ENCODE measurements around the gene VPS13C. TPM values are rescaled to one million over a fixed set of nuclear protein-coding genes. Genes with fewer than 3 reads are reported as not detected.

Gene VPS13C
- total RNA-seq, 3 donors from 2014 or later (not counting 1 experiment from before 2014, with no cell fraction given) = 155 to 204 (median 164) TPM

- no peaks in the 10 kb centered on the region for H3K4me1 ChIP-seq (ENCODE audit: control insufficient read depth, insufficient read depth, low read length)
- no peaks in the 10 kb centered on the region for H3K9me3 ChIP-seq (ENCODE audit: control insufficient read depth, insufficient read depth, low read length)
- TF ChIP-seq, protein P1, sequence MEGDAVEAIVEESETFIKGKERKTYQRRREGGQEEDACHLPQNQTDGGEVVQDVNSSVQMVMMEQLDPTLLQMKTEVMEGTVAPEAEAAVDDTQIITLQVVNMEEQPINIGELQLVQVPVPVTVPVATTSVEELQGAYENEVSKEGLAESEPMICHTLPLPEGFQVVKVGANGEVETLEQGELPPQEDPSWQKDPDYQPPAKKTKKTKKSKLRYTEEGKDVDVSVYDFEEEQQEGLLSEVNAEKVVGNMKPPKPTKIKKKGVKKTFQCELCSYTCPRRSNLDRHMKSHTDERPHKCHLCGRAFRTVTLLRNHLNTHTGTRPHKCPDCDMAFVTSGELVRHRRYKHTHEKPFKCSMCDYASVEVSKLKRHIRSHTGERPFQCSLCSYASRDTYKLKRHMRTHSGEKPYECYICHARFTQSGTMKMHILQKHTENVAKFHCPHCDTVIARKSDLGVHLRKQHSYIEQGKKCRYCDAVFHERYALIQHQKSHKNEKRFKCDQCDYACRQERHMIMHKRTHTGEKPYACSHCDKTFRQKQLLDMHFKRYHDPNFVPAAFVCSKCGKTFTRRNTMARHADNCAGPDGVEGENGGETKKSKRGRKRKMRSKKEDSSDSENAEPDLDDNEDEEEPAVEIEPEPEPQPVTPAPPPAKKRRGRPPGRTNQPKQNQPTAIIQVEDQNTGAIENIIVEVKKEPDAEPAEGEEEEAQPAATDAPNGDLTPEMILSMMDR (IDR thresholded peaks at IDR 0.05) = no peak
- peaks cover 7% of the 10 kb centered on the region for H3K36me3 ChIP-seq (ENCODE audit: control insufficient read depth, insufficient read depth, low read length)
- Mint-ChIP-seq H3K4me1 (peaks cover 0 to 8% of the 10 kb centered on the region in 2 donors), H3K9me3 (no peaks in the 10 kb centered on the region), H3K36me3 (no peaks in the 10 kb centered on the region), H3K27me3 (ENCODE audit: low read depth in 2 of 2) (no peaks in the 10 kb centered on the region), H3K4me3 (no peak overlapping the region), H3K27ac (peak overlapping the region; percentile 2 to 39)
- H3K27ac ChIP-seq (ENCODE audit: low read length) = no peak overlapping the region
- no peak overlapping the region for H3K4me3 ChIP-seq (ENCODE audit: low read length)
- no peak for DNase-seq
- 95% methylated on average over 1 of the region's 1 CpG for WGBS (ENCODE audit: insufficient coverage)
- H3K27me3 ChIP-seq (ENCODE audit: control insufficient read depth, insufficient read depth, low read length) = no peaks in the 10 kb centered on the region
- ATAC-seq = no peak
- intact Hi-C loops (cut with micrococcal nuclease) = no loop called here
These were observed 62.5 kb downstream of the VPS13C start for GRCh38 chr15:61997786-61998185.

GRCh38 chr15:61996056-61996635 lies 64.1 kb downstream of the VPS13C start:
- intact Hi-C loops (cut with micrococcal nuclease) = no loop called here
- Mint-ChIP-seq H3K4me3 (no peak overlapping the region), H3K4me1 (peaks cover 0 to 8% of the 10 kb centered on the region in 2 donors), H3K27me3 (ENCODE audit: low read depth in 2 of 2) (no peaks in the 10 kb centered on the region), H3K36me3 (no peaks in the 10 kb centered on the region), H3K27ac (no peak overlapping the region), H3K9me3 (no peaks in the 10 kb centered on the region)
- Histone ChIP-seq H3K27me3 (ENCODE audit: control insufficient read depth, insufficient read depth, low read length) (no peaks in the 10 kb centered on the region), H3K4me1 (ENCODE audit: control insufficient read depth, insufficient read depth, low read length) (no peaks in the 10 kb centered on the region), H3K36me3 (ENCODE audit: control insufficient read depth, insufficient read depth, low read length) (peaks cover 7% of the 10 kb centered on the region), H3K27ac (ENCODE audit: low read length) (no peak overlapping the region), H3K9me3 (ENCODE audit: control insufficient read depth, insufficient read depth, low read length) (no peaks in the 10 kb centered on the region), H3K4me3 (ENCODE audit: low read length) (no peak overlapping the region)
- TF ChIP-seq, protein P1 (IDR thresholded peaks at IDR 0.05) = no peak
- no peak for ATAC-seq
- DNase-seq = no peak
- 91% methylated on average over 4 of the region's 4 CpGs for WGBS (ENCODE audit: insufficient coverage)

- Mint-ChIP-seq H3K4me1 (peaks cover 0 to 13% of the 10 kb centered on the region in 2 donors), H3K9me3 (no peaks in the 10 kb centered on the region), H3K27ac (no peak overlapping the region), H3K27me3 (ENCODE audit: low read depth in 2 of 2) (no peaks in the 10 kb centered on the region), H3K4me3 (no peak overlapping the region), H3K36me3 (no peaks in the 10 kb centered on the region)
- TF ChIP-seq, protein P1 (IDR thresholded peaks at IDR 0.05) = no peak
- H3K4me3 ChIP-seq (ENCODE audit: low read length) = no peak overlapping the region
- no peaks in the 10 kb centered on the region for H3K27me3 ChIP-seq (ENCODE audit: control insufficient read depth, insufficient read depth, low read length)
- no peak overlapping the region for H3K27ac ChIP-seq (ENCODE audit: low read length)
- ATAC-seq (no peak), DNase-seq (no peak)
- intact Hi-C loops (cut with micrococcal nuclease) = no loop called here
- peaks cover 13% of the 10 kb centered on the region for H3K36me3 ChIP-seq (ENCODE audit: control insufficient read depth, insufficient read depth, low read length)
- H3K9me3 ChIP-seq (ENCODE audit: control insufficient read depth, insufficient read depth, low read length) = no peaks in the 10 kb centered on the region
- H3K4me1 ChIP-seq (ENCODE audit: control insufficient read depth, insufficient read depth, low read length) = no peaks in the 10 kb centered on the region
- 80% methylated on average over 1 of the region's 1 CpG for WGBS (ENCODE audit: insufficient coverage)
These were observed 66.0 kb downstream of the VPS13C start for GRCh38 chr15:61994216-61994615.

DNA sequence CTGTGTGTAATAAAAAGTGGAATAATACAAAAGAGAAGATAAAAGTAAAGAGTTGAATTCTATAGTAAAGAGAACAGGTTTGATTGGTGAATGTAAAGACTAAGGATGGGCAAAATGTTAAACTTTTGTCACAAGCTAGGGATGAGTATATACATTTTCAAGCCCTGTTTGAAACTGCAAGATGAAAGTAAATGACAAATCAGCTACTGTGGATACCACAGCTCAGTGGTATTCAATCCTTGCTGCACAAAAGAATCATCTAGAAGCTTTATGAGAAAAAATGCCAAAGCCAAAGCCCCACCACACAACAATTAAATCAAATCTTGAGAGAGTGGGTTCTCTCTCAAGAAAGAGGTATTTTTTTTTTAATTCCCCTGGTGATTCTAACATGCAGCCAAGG lies 67.7 kb downstream of the VPS13C start:
- Mint-ChIP-seq H3K4me1 (peaks cover 0 to 6% of the 10 kb centered on the region in 2 donors), H3K36me3 (peaks cover 13% of the 10 kb centered on the region), H3K27ac (peak overlapping the region; percentile 57 to 75), H3K9me3 (no peaks in the 10 kb centered on the region), H3K27me3 (ENCODE audit: low read depth in 2 of 2) (no peaks in the 10 kb centered on the region), H3K4me3 (no peak overlapping the region)
- Histone ChIP-seq H3K4me1 (ENCODE audit: control insufficient read depth, insufficient read depth, low read length) (no peaks in the 10 kb centered on the region), H3K9me3 (ENCODE audit: control insufficient read depth, insufficient read depth, low read length) (no peaks in the 10 kb centered on the region), H3K27ac (ENCODE audit: low read length) (no peak overlapping the region), H3K4me3 (ENCODE audit: low read length) (no peak overlapping the region), H3K36me3 (ENCODE audit: control insufficient read depth, insufficient read depth, low read length) (peaks cover 22% of the 10 kb centered on the region), H3K27me3 (ENCODE audit: control insufficient read depth, insufficient read depth, low read length) (no peaks in the 10 kb centered on the region)
- no peak for ATAC-seq
- TF ChIP-seq, protein P1 (IDR thresholded peaks at IDR 0.05) = no peak
- intact Hi-C loops (cut with micrococcal nuclease) = no loop called here
- DNase-seq = no peak
